Adrenal gland (tissue), 12 donors: ENCODE data around the gene NDUFS5. TPM values are rescaled to one million over a fixed set of nuclear protein-coding genes. Genes with fewer than 3 reads are reported as not detected.
"Not testable (repeated sequence)": the region's sequence is repeated elsewhere in the genome, so short reads cannot be mapped to it uniquely, and the experiment has no call there.

Experiments
- DNase-seq, 7 donors: peaks; one replicate each; pipeline ENCODE4 v3.0.0-alpha.2; 2019 to 2020
- H3K27ac ChIP-seq, 5 donors: fragments of 200-600 bp; sonication (generic) in 4 of 5; 1 replicate in 3 of 5; 2 replicates in 2 of 5; pipeline versions ENCODE4 v1.5.1 to v1.8.0; 2016 to 2020; ENCODE audit warnings: mild to moderate bottlenecking in 1 of 5
- H3K27me3 ChIP-seq: fragments of 200-600 bp; 2 replicates; pipeline ENCODE4 v1.8.0; 2021
- H3K36me3 ChIP-seq, 2 donors: fragments of 200-600 bp; replicated peaks in 1 of 2; 1 replicate in 1 of 2; 2 replicates in 1 of 2; pipeline versions ENCODE4 v1.5.1 to v1.8.0; 2018 to 2022
- H3K4me1 ChIP-seq, 2 donors: fragments of 200-600 bp; replicated peaks in 1 of 2; 1 replicate in 1 of 2; 2 replicates in 1 of 2; pipeline versions ENCODE4 v1.5.1 to v1.8.0; 2018 to 2021
- H3K4me3 ChIP-seq, 4 donors: fragments of 200-600 bp; sonication (generic) in 3 of 4; one replicate each; pipeline ENCODE4 v1.5.1; 2016 to 2018
- H3K9me3 ChIP-seq, 3 donors: fragments of 200-600 bp; sonication (generic) in 1 of 3; replicated peaks in 1 of 3; 1 replicate in 2 of 3; 2 replicates in 1 of 3; pipeline versions ENCODE4 v1.5.1 to v1.8.0; 2016 to 2021
- CTCF ChIP-seq, 6 experiments: fragments of 450-650 bp in 4 of 6; fragments of 200-600 bp in 2 of 6; sonication (generic) in 1 of 6; IDR thresholded peaks; 1 replicate in 5 of 6; 2 replicates in 1 of 6; pipeline versions ENCODE4 v1.5.1 to v1.8.0; 2016 to 2021; ENCODE audit warnings: antibody characterized with exemption in 6 of 6, mild to moderate bottlenecking in 2 of 6, moderate library complexity in 1 of 6
- POLR2A ChIP-seq, 2 donors: fragments of 450-650 bp; IDR thresholded peaks; one replicate each; pipeline ENCODE4 v1.6.1; 2017; ENCODE audit warnings: antibody characterized with exemption in 2 of 2, mild to moderate bottlenecking in 2 of 2, moderate library complexity in 1 of 2
- WGBS, 4 donors: extraction: QIAGEN DNeasy Blood & Tissue Kit in 2 of 4; methylation state at CpG; one replicate each; pipeline versions ENCODE4 v1.1.5 to v1.1.7; 2013 to 2017; 5-methylcytosine and 5-hydroxymethylcytosine counted together
- intact Hi-C, 2 donors: fragments of 100-400 bp; cut with DNase I; formaldehyde crosslinking; loops; one replicate each; pipeline versions ENCODE4 v1.14.1 to v1.15.0; 2022 to 2023
- polyA plus RNA-seq, 3 donors: library from polyadenylated mRNA; stranded (reverse); fragments of 200-250 nt in 2 of 3; fragments of 350-450 nt in 1 of 3; fragmentation: Illumina TruSeq in 1 of 3; extraction: RNeasy Lipid Tissue Mini Kit (QIAGEN cat#74804) in 1 of 3; gene quantifications; one replicate each; pipeline ENCODE4 v1.2.3, GENCODE V29; 2013 to 2014
- total RNA-seq, 9 donors: library from RNA; depleted of rRNA in 4 of 9; stranded (reverse); fragments of >200 nt in 4 of 9; fragments of 120-200 nt in 1 of 9; fragmentation: NEBNext Ultra II Directional in 1 of 9; extraction: Animal tissue kit (Norgen Biotek cat#: 25700) in 1 of 9; gene quantifications; one replicate each; pipeline versions ENCODE4 v1.1.0 to v1.2.4, GENCODE V29; 2013 to 2023
- donor health status: healthy with polysubstance abuse.
- donor health status: Bipolar disorder and iron deficiency.
- donor health status: DM: yes; HTN: yes; CAD: no.
- donor health status: DM: no; HTN: no; CAD: no.
- donor health status: DM: no; HTN: no; CAD: no.
- donor health status: DM: yes; HTN: yes; CAD: no.

Gene NDUFS5
- total and polyA plus RNA-seq, 12 donors = 201 to 1,638 (median 408) TPM

GRCh38 chr1:39048745-39049370, 22.7 kb downstream of the NDUFS5 start:
- intact Hi-C loops = no loop called here
- 75 to 89% (median 84%) methylated on average over 7 of the region's 7 CpGs for WGBS, 4 donors

DNA sequence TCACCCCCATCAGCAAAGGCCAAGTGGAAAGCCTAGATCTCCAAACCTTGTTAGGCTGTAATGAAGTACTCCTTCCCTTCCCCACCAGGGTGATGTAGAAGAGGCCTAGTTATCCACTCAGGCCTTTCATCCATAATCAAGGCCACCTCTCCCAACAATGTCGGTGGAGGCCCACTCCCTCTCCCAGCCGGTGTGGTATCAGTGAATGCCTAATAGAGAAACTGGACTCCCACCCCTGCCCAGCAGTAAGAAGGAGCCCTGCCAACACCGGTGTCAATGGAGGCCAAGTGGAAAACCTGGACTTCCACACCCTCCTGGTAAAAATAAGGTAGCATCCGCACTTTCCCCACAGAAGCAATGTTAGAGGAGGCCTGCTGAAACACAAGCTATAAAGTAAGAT, 23.9 kb downstream of the NDUFS5 start:
- H3K36me3 ChIP-seq = peaks cover 0 to 3% of the 10 kb centered on the region in 2 donors
- TF ChIP-seq CTCF (IDR thresholded peaks at IDR 0.05) = no peak
- TF ChIP-seq POLR2A (IDR thresholded peaks at IDR 0.05) = no peak
- no peaks in the 10 kb centered on the region for H3K9me3 ChIP-seq
- no peaks in the 10 kb centered on the region for H3K27me3 ChIP-seq
- no peak overlapping the region for H3K27ac ChIP-seq
- WGBS, 4 donors = 88 to 100% (median 96%) methylated on average over 1 to 4 of the region's 4 CpGs
- H3K4me1 ChIP-seq = peaks cover 0 to 14% of the 10 kb centered on the region in 2 donors
- intact Hi-C loops = no loop called here
- H3K4me3 ChIP-seq = no peak overlapping the region
- DNase-seq = no peak

More at GRCh38 chr1:39048745-39049370, 22.7 kb downstream of the NDUFS5 start:
- peak overlapping the region in 2 of 5 donors; percentile 8 to 84 for H3K27ac ChIP-seq
- no peak for DNase-seq
- H3K9me3 ChIP-seq = no peaks in the 10 kb centered on the region
- no peaks in the 10 kb centered on the region for H3K27me3 ChIP-seq
- H3K36me3 ChIP-seq = peaks cover 0 to 3% of the 10 kb centered on the region in 2 donors
- no peak for TF ChIP-seq POLR2A (IDR thresholded peaks at IDR 0.05)
- no peak for TF ChIP-seq CTCF (IDR thresholded peaks at IDR 0.05)
- no peak overlapping the region for H3K4me3 ChIP-seq
- peaks cover 0 to 14% of the 10 kb centered on the region in 2 donors for H3K4me1 ChIP-seq

DNA sequence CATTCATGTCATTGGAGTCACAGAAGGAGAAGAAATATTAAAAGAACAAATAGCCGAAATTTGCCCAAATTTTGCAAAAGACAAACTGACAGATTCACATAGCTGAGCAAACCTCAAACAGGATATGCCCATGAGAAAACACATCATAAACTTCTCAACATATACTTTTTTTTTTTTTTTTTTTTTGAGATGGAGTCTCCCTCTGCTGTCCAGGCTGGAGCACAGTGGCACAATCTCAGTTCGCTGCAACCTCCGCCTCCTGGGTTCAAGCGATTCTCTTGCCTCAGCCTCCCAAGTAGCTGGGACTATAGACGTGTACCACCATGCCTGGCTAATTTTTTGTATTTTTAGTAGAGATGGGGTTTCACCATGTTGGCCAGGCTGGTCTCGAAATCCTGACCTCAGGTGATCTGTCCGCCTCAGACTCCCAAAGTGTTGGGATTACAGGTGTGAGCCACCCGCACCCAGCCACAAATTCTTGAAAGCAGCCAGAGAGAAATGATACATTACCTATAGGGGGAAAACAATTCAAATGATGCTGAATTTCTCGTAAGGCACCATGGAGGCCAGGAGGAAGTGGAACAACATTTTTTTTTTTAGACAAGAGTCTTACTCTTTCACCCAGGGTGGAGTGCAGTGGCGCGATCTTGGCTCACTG, 25.2 kb downstream of the NDUFS5 start:
- intact Hi-C loops, H3K36me3 ChIP-seq, H3K27ac ChIP-seq, H3K9me3 ChIP-seq, H3K27me3 ChIP-seq, DNase-seq, H3K4me3 ChIP-seq: not testable (repeated sequence)
- H3K4me1 ChIP-seq = peaks cover 0 to 14% of the 10 kb centered on the region in 2 donors
- 85 to 92% (median 85%) methylated on average over 11 of the region's 11 CpGs for WGBS, 4 donors

DNA sequence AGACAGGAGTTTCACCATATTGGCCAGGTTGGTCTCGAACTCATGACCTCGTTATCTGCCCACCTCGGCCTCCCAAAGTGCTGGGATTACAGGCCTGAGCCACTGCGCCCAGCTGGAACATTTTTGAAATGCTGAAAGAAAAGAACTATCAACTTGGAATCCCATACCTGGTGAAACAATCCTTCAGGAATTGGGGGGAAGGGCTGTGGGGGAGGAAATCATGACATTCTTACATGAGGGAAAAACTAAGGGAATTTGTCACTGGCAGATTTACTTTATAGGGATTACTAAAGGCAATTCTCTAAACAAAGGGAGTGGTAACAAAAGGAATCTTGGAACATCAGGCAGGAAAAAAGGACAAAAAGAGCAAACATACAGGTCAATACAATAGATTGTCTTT, 25.8 kb downstream of the NDUFS5 start:
- H3K4me1 ChIP-seq = peaks cover 0 to 9% of the 10 kb centered on the region in 2 donors
- H3K27ac ChIP-seq = no peak overlapping the region
- H3K36me3 ChIP-seq = peaks cover 0 to 3% of the 10 kb centered on the region in 2 donors
- H3K4me3 ChIP-seq = no peak overlapping the region
- no peaks in the 10 kb centered on the region for H3K27me3 ChIP-seq
- no peak for DNase-seq
- H3K9me3 ChIP-seq = no peaks in the 10 kb centered on the region
- intact Hi-C loops = no loop called here
- TF ChIP-seq CTCF (IDR thresholded peaks at IDR 0.05) = no peak
- 80 to 95% (median 94%) methylated on average over 4 of the region's 4 CpGs for WGBS, 4 donors

DNA sequence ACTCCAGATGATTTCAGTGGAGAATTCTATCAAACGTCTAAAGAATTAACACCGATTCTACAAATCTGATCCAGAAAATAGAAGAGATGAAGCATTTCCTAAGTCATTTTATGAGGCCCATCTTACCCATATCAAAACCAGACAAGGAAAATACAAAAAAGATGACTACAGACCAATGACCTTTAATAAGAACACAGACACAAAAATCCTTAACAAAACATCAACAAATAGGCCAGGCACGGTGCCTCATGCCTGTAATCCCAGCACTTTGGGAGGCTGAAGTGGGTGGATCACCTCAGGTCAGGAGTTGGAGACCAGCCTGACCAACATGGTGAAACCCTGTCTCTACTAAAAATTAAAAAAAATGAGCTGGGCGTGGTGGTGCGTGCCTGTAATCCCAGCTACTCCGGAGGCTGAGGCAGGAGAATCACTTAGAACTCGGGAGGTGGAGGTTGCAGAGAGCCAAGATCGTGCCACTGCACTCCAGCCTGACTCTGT, 29.1 kb downstream of the NDUFS5 start:
- DNase-seq, H3K36me3 ChIP-seq: not testable (repeated sequence)
- WGBS, 4 donors = 84 to 93% (median 88%) methylated on average over 8 of the region's 8 CpGs

GRCh38 chr1:39061516-39061915, 35.4 kb downstream of the NDUFS5 start:
- H3K9me3 ChIP-seq, H3K36me3 ChIP-seq, H3K4me3 ChIP-seq, DNase-seq, H3K4me1 ChIP-seq, intact Hi-C loops, H3K27ac ChIP-seq, H3K27me3 ChIP-seq: not testable (repeated sequence)
- 92 to 97% (median 96%) methylated on average over 7 of the region's 7 CpGs for WGBS, 4 donors

More for the DNA sequence above, 29.1 kb downstream of the NDUFS5 start:
- intact Hi-C loops, H3K27ac ChIP-seq, H3K9me3 ChIP-seq, H3K4me1 ChIP-seq, H3K4me3 ChIP-seq, H3K27me3 ChIP-seq: not testable (repeated sequence)
